SK-N-SH (cell line): ENCODE results near the gene ZSWIM8. TPM values are rescaled to one million over a fixed set of nuclear protein-coding genes. Genes with fewer than 3 reads are reported as not detected.
"Not testable (repeated sequence)": the region's sequence is repeated elsewhere in the genome, so short reads cannot be mapped to it uniquely, and the experiment has no call there.

Source experiments
- CTCF ChIA-PET: fragments of 300-600, 350-600 bp; formaldehyde crosslinking; extraction: SDS; loops from one replicate; lab custom pipeline; 2021; lab: Yijun Ruan, JAX
- POLR2A ChIA-PET: fragments of 350-600 bp; sonication (Branson Sonifier 250); formaldehyde crosslinking; extraction: SDS; loops from one replicate; lab custom pipeline; 2020; ENCODE audit warnings: antibody characterized with exemption, inconsistent platforms; lab: Yijun Ruan, JAX
- DNase-seq: peaks from one replicate; pipeline ENCODE4 v3.0.0; 2012
- H2AFZ ChIP-seq: fragments of 200-600 bp; sonication (generic); 2 replicates; pipeline ENCODE4 v1.8.1; 2016; ENCODE audit warnings: antibody characterized with exemption, mild to moderate bottlenecking, low read depth
- H3F3A ChIP-seq: fragments of 200-600 bp; sonication (generic); replicated peaks from 2 replicates; pipeline ENCODE3; 2016; ENCODE audit warnings: antibody characterized with exemption, mild to moderate bottlenecking; ENCODE audit not compliant: insufficient read depth
- H3K27ac ChIP-seq, 2 experiments: fragments of 200-500 bp in 1 of 2; fragments of 200-600 bp in 1 of 2; sonication (Bioruptor generic) in 1 of 2; sonication (generic), shearing (Covaris generic) in 1 of 2; 2 replicates each; pipeline versions ENCODE4 v1.5.1 to v1.6.1; 2014 to 2016; ENCODE audit warnings: low read depth in 2 of 2, inconsistent platforms in 1 of 2, low read length in 1 of 2, mild to moderate bottlenecking in 1 of 2, mixed read lengths in 1 of 2
- H3K27me3 ChIP-seq: fragments of 200-600 bp; sonication (generic), shearing (Covaris generic); 2 replicates; pipeline ENCODE4 v1.6.1; 2016; ENCODE audit warnings: mixed run types; ENCODE audit not compliant: insufficient read depth
- H3K36me3 ChIP-seq, 2 experiments: fragments of 200-500 bp in 1 of 2; fragments of 200-600 bp in 1 of 2; sonication (Bioruptor generic) in 1 of 2; sonication (generic) in 1 of 2; replicated peaks in 1 of 2; 2 replicates each; pipeline versions ENCODE3 to v1.5.1; 2014 to 2016; ENCODE audit warnings: low read length in 1 of 2, mild to moderate bottlenecking in 1 of 2; ENCODE audit not compliant: insufficient read depth in 2 of 2, control insufficient read depth in 1 of 2
- H3K4me1 ChIP-seq, 2 experiments: fragments of 200-500 bp in 1 of 2; fragments of 200-600 bp in 1 of 2; sonication (Bioruptor generic) in 1 of 2; sonication (generic), shearing (Covaris generic) in 1 of 2; 2 replicates each; pipeline versions ENCODE4 v1.5.1 to v1.6.1; 2014 to 2016; ENCODE audit warnings: low read depth in 1 of 2, low read length in 1 of 2, mixed run types in 1 of 2; ENCODE audit not compliant: insufficient read depth in 2 of 2, control insufficient read depth in 1 of 2
- H3K4me2 ChIP-seq: fragments of 200-600 bp; sonication (generic), shearing (Covaris generic); 2 replicates; pipeline ENCODE4 v1.6.1; 2017; ENCODE audit warnings: mixed run types
- H3K4me3 ChIP-seq, 2 experiments: fragments of 200-500 bp in 1 of 2; fragments of 200-600 bp in 1 of 2; sonication (Bioruptor generic) in 1 of 2; sonication (generic), shearing (Covaris generic) in 1 of 2; 2 replicates each; pipeline versions ENCODE4 v1.5.1 to v1.8.1; 2014 to 2016; ENCODE audit warnings: low read depth in 2 of 2, inconsistent platforms in 1 of 2, low read length in 1 of 2, mild to moderate bottlenecking in 1 of 2, mixed read lengths in 1 of 2, moderate library complexity in 1 of 2
- H3K79me2 ChIP-seq: fragments of 200-600 bp; sonication (generic); 2 replicates; pipeline ENCODE4 v1.8.1; 2017; ENCODE audit warnings: mild to moderate bottlenecking; ENCODE audit not compliant: insufficient read depth
- H3K9ac ChIP-seq: fragments of 200-600 bp; sonication (generic); 2 replicates; pipeline ENCODE4 v1.6.1; 2017; ENCODE audit warnings: mixed run types
- H3K9me2 ChIP-seq: fragments of 200-600 bp; sonication (generic); 2 replicates; pipeline ENCODE4 v1.6.1; 2017; ENCODE audit warnings: mixed run types
- H3K9me3 ChIP-seq: fragments of 200-600 bp; sonication (generic); 2 replicates; pipeline ENCODE4 v1.6.1; 2017; ENCODE audit warnings: mixed run types, mild to moderate bottlenecking, moderate library complexity
- H4K20me1 ChIP-seq: fragments of 200-600 bp; sonication (generic); 2 replicates; pipeline ENCODE4 v1.6.1; 2017; ENCODE audit warnings: mild to moderate bottlenecking, mixed run types; ENCODE audit not compliant: insufficient read depth
- RAD21 ChIP-seq: IDR thresholded peaks from 2 replicates; pipeline ENCODE4 v1.6.1; 2012; ENCODE audit warnings: mild to moderate bottlenecking, low read length
- RCOR1 ChIP-seq: fragments of 150-350 bp; IDR thresholded peaks from 2 replicates; pipeline ENCODE4 v1.6.1; 2017; ENCODE audit warnings: antibody characterized with exemption, low read length
- TCF12 ChIP-seq: IDR thresholded peaks from 2 replicates; pipeline ENCODE4 v1.4.0; 2012
- TEAD4 ChIP-seq: IDR thresholded peaks from 2 replicates; pipeline ENCODE4 v1.4.0; 2012; ENCODE audit warnings: mild to moderate bottlenecking, borderline replicate concordance; ENCODE audit not compliant: insufficient read depth
- YY1 ChIP-seq: IDR thresholded peaks from 2 replicates; pipeline ENCODE4 v1.4.0; 2012; ENCODE audit warnings: low read depth, mild to moderate bottlenecking
- WGBS: methylation state at CpG from one replicate; pipeline ENCODE4 v1.1.6; 2017; ENCODE audit warnings: low lambda C conversion rate; 5-methylcytosine and 5-hydroxymethylcytosine counted together
- polyA plus RNA-seq, 3 experiments: library from polyadenylated mRNA; depleted of rRNA; stranded (reverse); fragments of >200 nt; gene quantifications; 2 replicates each; pipeline ENCODE4 v1.2.3, GENCODE V29; 2012
- TF ChIP-seq, protein P1 (sequence below): IDR thresholded peaks from 2 replicates; pipeline ENCODE4 v1.6.1; 2012; ENCODE audit warnings: mild to moderate bottlenecking, low read depth, low read length, moderate library complexity
- TF ChIP-seq, protein P2 (sequence below): fragments of 150-350 bp; IDR thresholded peaks from 2 replicates; pipeline ENCODE4 v1.6.1; 2016; ENCODE audit warnings: mild to moderate bottlenecking, low read depth, low read length
- TF ChIP-seq, protein P3 (sequence below): fragments of 200-600 bp; sonication (generic); IDR thresholded peaks from 2 replicates; pipeline ENCODE4 v1.6.1; 2017; ENCODE audit warnings: antibody characterized with exemption, mild to moderate bottlenecking, moderate library complexity
- TF ChIP-seq, protein P4 (sequence below): IDR thresholded peaks from 2 replicates; pipeline ENCODE4; 2012

The ZSWIM8 gene
- polyA plus RNA-seq, 1 of the 3 experiments (the other 2 are of a cell fraction): 97.3 TPM

DNA sequence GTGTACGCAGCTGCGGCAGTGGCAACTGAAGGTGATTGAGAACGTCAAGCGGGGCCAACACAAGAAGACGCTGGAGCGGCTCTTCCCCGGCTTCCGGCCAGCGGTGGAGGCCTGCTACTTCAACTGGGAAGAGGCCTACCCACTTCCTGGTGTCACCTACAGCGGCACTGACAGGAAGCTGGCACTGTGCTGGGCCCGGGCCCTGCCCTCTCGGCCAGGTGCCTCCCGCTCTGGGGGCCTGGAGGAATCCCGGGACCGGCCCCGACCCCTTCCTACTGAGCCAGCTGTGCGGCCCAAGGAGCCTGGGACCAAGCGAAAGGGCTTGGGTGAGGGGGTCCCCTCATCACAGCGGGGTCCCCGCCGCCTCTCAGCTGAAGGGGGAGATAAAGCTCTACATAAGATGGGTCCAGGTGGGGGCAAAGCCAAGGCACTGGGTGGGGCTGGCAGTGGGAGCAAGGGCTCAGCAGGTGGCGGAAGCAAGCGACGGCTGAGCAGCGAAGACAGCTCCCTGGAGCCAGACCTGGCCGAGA, 6.5 kb downstream of the ZSWIM8 start:
- Histone ChIP-seq H3K27ac (no peak overlapping the region), H3K4me1 (peaks cover 0 to 7% of the 10 kb centered on the region in 2 experiments; a peak in 1 of 4 replicates), H2AFZ (no peak overlapping the region), H3K36me3 (peaks cover 46 to 75% of the 10 kb centered on the region in 2 experiments), H3F3A (no peaks in the 10 kb centered on the region), H3K27me3 (no peaks in the 10 kb centered on the region), H4K20me1 (peaks cover 17% of the 10 kb centered on the region), H3K79me2 (peaks cover 23% of the 10 kb centered on the region), H3K9me2 (no peaks in the 10 kb centered on the region), H3K9ac (no peak overlapping the region), H3K9me3 (no peaks in the 10 kb centered on the region), H3K4me2 (no peak overlapping the region), H3K4me3 (no peak overlapping the region)
- no peak for DNase-seq
- TF ChIP-seq, protein P1, sequence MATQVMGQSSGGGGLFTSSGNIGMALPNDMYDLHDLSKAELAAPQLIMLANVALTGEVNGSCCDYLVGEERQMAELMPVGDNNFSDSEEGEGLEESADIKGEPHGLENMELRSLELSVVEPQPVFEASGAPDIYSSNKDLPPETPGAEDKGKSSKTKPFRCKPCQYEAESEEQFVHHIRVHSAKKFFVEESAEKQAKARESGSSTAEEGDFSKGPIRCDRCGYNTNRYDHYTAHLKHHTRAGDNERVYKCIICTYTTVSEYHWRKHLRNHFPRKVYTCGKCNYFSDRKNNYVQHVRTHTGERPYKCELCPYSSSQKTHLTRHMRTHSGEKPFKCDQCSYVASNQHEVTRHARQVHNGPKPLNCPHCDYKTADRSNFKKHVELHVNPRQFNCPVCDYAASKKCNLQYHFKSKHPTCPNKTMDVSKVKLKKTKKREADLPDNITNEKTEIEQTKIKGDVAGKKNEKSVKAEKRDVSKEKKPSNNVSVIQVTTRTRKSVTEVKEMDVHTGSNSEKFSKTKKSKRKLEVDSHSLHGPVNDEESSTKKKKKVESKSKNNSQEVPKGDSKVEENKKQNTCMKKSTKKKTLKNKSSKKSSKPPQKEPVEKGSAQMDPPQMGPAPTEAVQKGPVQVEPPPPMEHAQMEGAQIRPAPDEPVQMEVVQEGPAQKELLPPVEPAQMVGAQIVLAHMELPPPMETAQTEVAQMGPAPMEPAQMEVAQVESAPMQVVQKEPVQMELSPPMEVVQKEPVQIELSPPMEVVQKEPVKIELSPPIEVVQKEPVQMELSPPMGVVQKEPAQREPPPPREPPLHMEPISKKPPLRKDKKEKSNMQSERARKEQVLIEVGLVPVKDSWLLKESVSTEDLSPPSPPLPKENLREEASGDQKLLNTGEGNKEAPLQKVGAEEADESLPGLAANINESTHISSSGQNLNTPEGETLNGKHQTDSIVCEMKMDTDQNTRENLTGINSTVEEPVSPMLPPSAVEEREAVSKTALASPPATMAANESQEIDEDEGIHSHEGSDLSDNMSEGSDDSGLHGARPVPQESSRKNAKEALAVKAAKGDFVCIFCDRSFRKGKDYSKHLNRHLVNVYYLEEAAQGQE: no peak
- TF ChIP-seq RAD21: no peak
- no peak for TF ChIP-seq TEAD4
- TF ChIP-seq, protein P2, sequence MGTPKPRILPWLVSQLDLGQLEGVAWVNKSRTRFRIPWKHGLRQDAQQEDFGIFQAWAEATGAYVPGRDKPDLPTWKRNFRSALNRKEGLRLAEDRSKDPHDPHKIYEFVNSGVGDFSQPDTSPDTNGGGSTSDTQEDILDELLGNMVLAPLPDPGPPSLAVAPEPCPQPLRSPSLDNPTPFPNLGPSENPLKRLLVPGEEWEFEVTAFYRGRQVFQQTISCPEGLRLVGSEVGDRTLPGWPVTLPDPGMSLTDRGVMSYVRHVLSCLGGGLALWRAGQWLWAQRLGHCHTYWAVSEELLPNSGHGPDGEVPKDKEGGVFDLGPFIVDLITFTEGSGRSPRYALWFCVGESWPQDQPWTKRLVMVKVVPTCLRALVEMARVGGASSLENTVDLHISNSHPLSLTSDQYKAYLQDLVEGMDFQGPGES: no peak
- TF ChIP-seq, protein P3, sequence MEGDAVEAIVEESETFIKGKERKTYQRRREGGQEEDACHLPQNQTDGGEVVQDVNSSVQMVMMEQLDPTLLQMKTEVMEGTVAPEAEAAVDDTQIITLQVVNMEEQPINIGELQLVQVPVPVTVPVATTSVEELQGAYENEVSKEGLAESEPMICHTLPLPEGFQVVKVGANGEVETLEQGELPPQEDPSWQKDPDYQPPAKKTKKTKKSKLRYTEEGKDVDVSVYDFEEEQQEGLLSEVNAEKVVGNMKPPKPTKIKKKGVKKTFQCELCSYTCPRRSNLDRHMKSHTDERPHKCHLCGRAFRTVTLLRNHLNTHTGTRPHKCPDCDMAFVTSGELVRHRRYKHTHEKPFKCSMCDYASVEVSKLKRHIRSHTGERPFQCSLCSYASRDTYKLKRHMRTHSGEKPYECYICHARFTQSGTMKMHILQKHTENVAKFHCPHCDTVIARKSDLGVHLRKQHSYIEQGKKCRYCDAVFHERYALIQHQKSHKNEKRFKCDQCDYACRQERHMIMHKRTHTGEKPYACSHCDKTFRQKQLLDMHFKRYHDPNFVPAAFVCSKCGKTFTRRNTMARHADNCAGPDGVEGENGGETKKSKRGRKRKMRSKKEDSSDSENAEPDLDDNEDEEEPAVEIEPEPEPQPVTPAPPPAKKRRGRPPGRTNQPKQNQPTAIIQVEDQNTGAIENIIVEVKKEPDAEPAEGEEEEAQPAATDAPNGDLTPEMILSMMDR: no peak
- CTCF ChIA-PET: no interaction called here
- WGBS: 98% methylated on average over 21 of the region's 26 CpGs
- POLR2A ChIA-PET: interaction anchor here (1.1 kb wide), 1 partner anchor 10 kb away, joined by 3 read pairs; the partner anchor contains the start of gene CHCHD1

DNA sequence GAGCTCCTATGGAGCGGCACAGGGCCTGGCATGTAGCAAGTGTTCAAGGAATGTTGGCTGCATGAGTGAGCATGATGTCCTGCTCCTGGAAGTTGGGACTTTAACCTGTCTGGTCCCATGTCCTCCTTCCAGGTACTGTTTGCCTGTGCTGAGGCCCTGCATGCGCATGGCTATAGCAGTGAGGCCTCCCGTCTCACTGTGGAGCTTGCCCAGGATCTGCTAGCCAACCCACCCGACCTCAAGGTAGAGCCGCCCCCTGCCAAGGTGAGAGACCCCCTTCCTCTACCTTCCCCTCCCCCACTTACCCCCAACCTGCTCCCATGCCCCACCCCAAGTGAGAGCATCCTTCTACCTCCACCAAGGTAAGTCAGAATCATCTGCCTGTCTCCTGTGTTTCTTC, 8.1 kb downstream of the ZSWIM8 start:
- Histone ChIP-seq H3F3A (peaks cover 9% of the 10 kb centered on the region), H3K36me3 (peaks cover 55 to 90% of the 10 kb centered on the region in 2 experiments), H3K9ac (no peak overlapping the region), H3K9me3 (no peaks in the 10 kb centered on the region), H3K9me2 (no peaks in the 10 kb centered on the region), H2AFZ (no peak overlapping the region), H3K4me2 (no peak overlapping the region), H4K20me1 (peaks cover 2% of the 10 kb centered on the region), H3K4me1 (no peaks in the 10 kb centered on the region; a peak in 1 of 4 replicates), H3K27me3 (no peaks in the 10 kb centered on the region), H3K79me2 (peaks cover 8% of the 10 kb centered on the region), H3K27ac (no peak overlapping the region), H3K4me3 (no peak overlapping the region)
- DNase-seq: no peak
- ChIA-PET CTCF (no interaction called here), POLR2A (interaction anchor here (0.5 kb wide), 1 partner anchor 1566 kb away, joined by 4 read pairs; no protein-coding TSS in a partner anchor)
- 100% methylated on average over 5 of the region's 5 CpGs for WGBS
- TF ChIP-seq YY1: no peak
- no peak for TF ChIP-seq RCOR1
- TF ChIP-seq, protein P4, sequence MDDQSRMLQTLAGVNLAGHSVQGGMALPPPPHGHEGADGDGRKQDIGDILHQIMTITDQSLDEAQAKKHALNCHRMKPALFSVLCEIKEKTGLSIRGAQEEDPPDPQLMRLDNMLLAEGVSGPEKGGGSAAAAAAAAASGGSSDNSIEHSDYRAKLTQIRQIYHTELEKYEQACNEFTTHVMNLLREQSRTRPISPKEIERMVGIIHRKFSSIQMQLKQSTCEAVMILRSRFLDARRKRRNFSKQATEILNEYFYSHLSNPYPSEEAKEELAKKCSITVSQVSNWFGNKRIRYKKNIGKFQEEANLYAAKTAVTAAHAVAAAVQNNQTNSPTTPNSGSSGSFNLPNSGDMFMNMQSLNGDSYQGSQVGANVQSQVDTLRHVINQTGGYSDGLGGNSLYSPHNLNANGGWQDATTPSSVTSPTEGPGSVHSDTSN: no peak
- no peak for TF ChIP-seq TCF12

DNA sequence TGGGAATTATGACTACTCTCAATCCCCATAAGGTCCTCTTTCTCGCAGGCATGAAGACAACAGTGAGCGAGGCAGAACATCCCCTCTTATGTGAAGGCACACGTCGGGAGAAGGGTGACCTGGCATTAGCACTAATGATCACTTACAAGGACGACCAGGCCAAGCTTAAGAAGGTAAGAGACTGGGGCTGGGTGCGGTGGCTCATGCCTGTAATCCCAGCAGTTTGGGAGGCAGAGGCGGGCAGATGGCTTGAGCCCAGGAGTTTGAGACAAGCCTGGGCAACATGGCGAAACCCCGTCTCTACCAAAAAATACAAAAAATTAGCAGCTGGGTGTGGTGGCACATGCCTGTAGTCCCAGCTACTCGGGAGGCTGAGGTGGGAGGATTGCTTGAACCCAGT, 10.1 kb downstream of the ZSWIM8 start:
- H4K20me1 ChIP-seq, H3K9ac ChIP-seq, H2AFZ ChIP-seq, DNase-seq, H3K9me3 ChIP-seq, H3K4me1 ChIP-seq, H3K4me2 ChIP-seq, H3K9me2 ChIP-seq, H3K27me3 ChIP-seq, H3K4me3 ChIP-seq, H3K79me2 ChIP-seq, H3K27ac ChIP-seq, CTCF ChIA-PET: not testable (repeated sequence)
- peaks cover 53 to 84% of the 10 kb centered on the region in 2 experiments for H3K36me3 ChIP-seq
- POLR2A ChIA-PET: interaction anchor here (1.9 kb wide), 1 partner anchor 8 kb away, joined by 4 read pairs; no protein-coding TSS in a partner anchor
- H3F3A ChIP-seq: peaks cover 15% of the 10 kb centered on the region
- 93% methylated on average over 10 of the region's 10 CpGs for WGBS
